Fibroblast of lung (primary cell): ENCODE results near the gene PTPMT1. TPM values are rescaled to one million over a fixed set of nuclear protein-coding genes. Genes with fewer than 3 reads are reported as not detected.

Source experiments
- DNase-seq, 2 donors: peaks; one replicate each; pipeline versions ENCODE4 v3.0.0 to v3.0.0-alpha.2; 2010; ENCODE audit warnings: low read depth in 2 of 2
- H2AFZ ChIP-seq: 2 replicates; pipeline ENCODE4 v1.5.1; 2012; ENCODE audit warnings: low read length, control low read depth, inconsistent platforms
- H3K27ac ChIP-seq: 2 replicates; pipeline ENCODE4 v1.5.1; 2011; ENCODE audit warnings: low read length, control low read depth; ENCODE audit not compliant: insufficient read depth
- H3K27me3 ChIP-seq: 2 replicates; pipeline ENCODE4 v1.5.1; 2011; ENCODE audit warnings: mild to moderate bottlenecking, low read length; ENCODE audit not compliant: control insufficient read depth, insufficient read depth
- H3K36me3 ChIP-seq: 2 replicates; pipeline ENCODE4 v1.5.1; 2011; ENCODE audit warnings: low read length; ENCODE audit not compliant: control insufficient read depth, insufficient read depth
- H3K4me1 ChIP-seq: 2 replicates; pipeline ENCODE4 v1.5.1; 2011; ENCODE audit warnings: low read length; ENCODE audit not compliant: control insufficient read depth, insufficient read depth; ENCODE audit errors: extremely low read depth
- H3K4me2 ChIP-seq: 2 replicates; pipeline ENCODE4 v1.5.1; 2011; ENCODE audit warnings: low read length, control low read depth; ENCODE audit not compliant: insufficient read depth; ENCODE audit errors: extremely low read depth
- H3K4me3 ChIP-seq, 4 experiments: fragments of 200-600 bp in 1 of 4; sonication (generic) in 1 of 4; replicated peaks in 1 of 4; 2 replicates each; pipeline ENCODE4 v1.5.1; 2011 to 2016; ENCODE audit warnings: low read length in 4 of 4, low read depth in 3 of 4, mild to moderate bottlenecking in 3 of 4, control low read depth in 2 of 4, inconsistent platforms in 1 of 4, mixed read lengths in 1 of 4; ENCODE audit not compliant: insufficient read depth in 1 of 4; ENCODE audit errors: control extremely low read depth in 1 of 4
- H3K79me2 ChIP-seq: 2 replicates; pipeline ENCODE4 v1.5.1; 2012; ENCODE audit warnings: mild to moderate bottlenecking, low read length, inconsistent platforms; ENCODE audit not compliant: control insufficient read depth, insufficient read depth
- H3K9ac ChIP-seq: 2 replicates; pipeline ENCODE4 v1.5.1; 2011; ENCODE audit warnings: mild to moderate bottlenecking, low read length, control low read depth; ENCODE audit not compliant: insufficient read depth
- H3K9me3 ChIP-seq: 2 replicates; pipeline ENCODE4 v1.5.1; 2012; ENCODE audit warnings: low read depth, low read length; ENCODE audit not compliant: control insufficient read depth, insufficient read depth
- H4K20me1 ChIP-seq: 2 replicates; pipeline ENCODE4 v1.5.1; 2011; ENCODE audit warnings: low read length; ENCODE audit not compliant: control insufficient read depth, insufficient read depth; ENCODE audit errors: extremely low read depth
- CTCF ChIP-seq, 2 donors: IDR thresholded peaks in 1 of 2; conservative IDR thresholded peaks in 1 of 2; 1 replicate in 1 of 2; 2 replicates in 1 of 2; pipeline ENCODE4 v1.5.1; 2011 to 2012; ENCODE audit warnings: low read length in 2 of 2, control low read depth in 1 of 2, inconsistent platforms in 1 of 2, low read depth in 1 of 2, mild to moderate bottlenecking in 1 of 2
- EZH2 ChIP-seq: IDR thresholded peaks from 2 replicates; pipeline ENCODE4 v1.5.1; 2012; ENCODE audit warnings: low read length, control low read depth, mild to moderate bottlenecking; ENCODE audit errors: missing control alignments
- polyA plus RNA-seq, 2 donors: library from polyadenylated mRNA; depleted of rRNA in 1 of 2; stranded (reverse) in 1 of 2; unstranded in 1 of 2; fragments of >200 nt; gene quantifications; 2 replicates each; pipeline ENCODE4 v1.2.1, GENCODE V29; 2011 to 2012; ENCODE audit warnings: missing spikeins in 1 of 2
- total RNA-seq: library from RNA; depleted of rRNA; stranded (reverse); fragments of >200 nt; gene quantifications from 2 replicates; pipeline ENCODE4 v1.2.1, GENCODE V29; 2014

Gene PTPMT1
- total and polyA plus RNA-seq, 2 donors (not counting 1 experiment from before 2014, with no cell fraction given) = 55.4 to 84.9 TPM

- Histone ChIP-seq H3K79me2 (peaks cover 92% of the 10 kb centered on the region), H3K9me3 (no peaks in the 10 kb centered on the region), H2AFZ (no peak overlapping the region), H3K9ac (no peak overlapping the region), H4K20me1 (peaks cover 2% of the 10 kb centered on the region), H3K36me3 (no peaks in the 10 kb centered on the region), H3K27me3 (no peaks in the 10 kb centered on the region), H3K4me2 (no peak overlapping the region), H3K4me3 (no peak overlapping the region), H3K4me1 (peaks cover 14% of the 10 kb centered on the region), H3K27ac (no peak overlapping the region)
- TF ChIP-seq EZH2 = no peak
- TF ChIP-seq CTCF (conservative IDR thresholded peaks at IDR 0.05 in 1 of 2, IDR thresholded peaks at IDR 0.05 in 1 of 2; ENCODE audit: low read depth in 1 of 2, low read length in 2 of 2) = no peak
- no peak for DNase-seq
Measured at GRCh38 chr11:47531666-47532065, 33.7 kb upstream of the PTPMT1 start.

GRCh38 chr11:47532597-47533213, 32.7 kb upstream of the PTPMT1 start:
- H4K20me1 ChIP-seq = peaks cover 2% of the 10 kb centered on the region
- H3K79me2 ChIP-seq = peaks cover 92% of the 10 kb centered on the region
- DNase-seq = no peak
- no peak for TF ChIP-seq CTCF (conservative IDR thresholded peaks at IDR 0.05 in 1 of 2, IDR thresholded peaks at IDR 0.05 in 1 of 2; ENCODE audit: low read depth in 1 of 2, low read length in 2 of 2)
- TF ChIP-seq EZH2 = no peak
- H3K4me3 ChIP-seq = no peak overlapping the region
- H3K36me3 ChIP-seq = no peaks in the 10 kb centered on the region
- no peak overlapping the region for H3K4me2 ChIP-seq
- H3K9me3 ChIP-seq = no peaks in the 10 kb centered on the region
- no peak overlapping the region for H3K9ac ChIP-seq
- no peak overlapping the region for H2AFZ ChIP-seq
- H3K4me1 ChIP-seq = peaks cover 14% of the 10 kb centered on the region
- H3K27ac ChIP-seq = no peak overlapping the region
- H3K27me3 ChIP-seq = no peaks in the 10 kb centered on the region

GRCh38 chr11:47533690-47534151, 31.7 kb upstream of the PTPMT1 start:
- H3K27me3 ChIP-seq = no peaks in the 10 kb centered on the region
- H3K36me3 ChIP-seq = no peaks in the 10 kb centered on the region
- H3K4me2 ChIP-seq = no peak overlapping the region
- H3K9me3 ChIP-seq = no peaks in the 10 kb centered on the region
- H3K27ac ChIP-seq = peak overlapping the region; percentile 36
- peak; percentile 78 to 92 for DNase-seq
- TF ChIP-seq EZH2 = no peak
- no peak for TF ChIP-seq CTCF (conservative IDR thresholded peaks at IDR 0.05 in 1 of 2, IDR thresholded peaks at IDR 0.05 in 1 of 2; ENCODE audit: low read depth in 1 of 2, low read length in 2 of 2)
- H4K20me1 ChIP-seq = peaks cover 2% of the 10 kb centered on the region
- no peak overlapping the region for H2AFZ ChIP-seq
- peaks cover 90% of the 10 kb centered on the region for H3K79me2 ChIP-seq
- H3K9ac ChIP-seq = no peak overlapping the region
- no peak overlapping the region for H3K4me3 ChIP-seq
- peaks cover 14% of the 10 kb centered on the region for H3K4me1 ChIP-seq
